SHP77 (cell line): ENCODE measurements around the gene KCNT1.

Source experiments
- DNase-seq, 2 experiments: peaks; one replicate each; lab custom pipeline; 2025; lab: John Stamatoyannopoulos, UW

KCNT1 gene

GRCh38 chr9:135727257-135727875, 25.4 kb downstream of the KCNT1 start:
- no peak for DNase-seq

GRCh38 chr9:135728436-135729110, 26.6 kb downstream of the KCNT1 start:
- no peak for DNase-seq

- DNase-seq: no peak
Observed at GRCh38 chr9:135729480-135729879, 27.5 kb downstream of the KCNT1 start.

DNA sequence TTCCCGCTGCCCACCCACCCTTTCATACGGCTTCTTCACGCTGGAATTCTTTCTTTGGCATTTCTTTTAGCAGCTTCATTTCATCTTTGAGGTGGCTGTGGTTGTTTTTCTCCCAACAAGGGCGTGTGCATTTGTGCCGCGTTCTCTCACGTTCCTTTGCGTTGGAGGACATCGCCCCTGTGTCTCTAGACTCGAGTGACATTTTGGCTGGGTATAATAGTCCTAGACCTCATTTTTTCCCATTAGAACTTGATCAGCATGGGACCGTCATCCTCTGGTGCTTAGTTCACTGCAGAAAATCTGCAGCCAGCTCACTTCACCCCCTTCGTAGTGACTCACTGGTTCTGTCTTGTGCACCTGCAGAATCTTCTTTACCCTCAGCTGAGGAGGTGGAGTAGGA, 29.5 kb downstream of the KCNT1 start:
- no peak for DNase-seq

DNA sequence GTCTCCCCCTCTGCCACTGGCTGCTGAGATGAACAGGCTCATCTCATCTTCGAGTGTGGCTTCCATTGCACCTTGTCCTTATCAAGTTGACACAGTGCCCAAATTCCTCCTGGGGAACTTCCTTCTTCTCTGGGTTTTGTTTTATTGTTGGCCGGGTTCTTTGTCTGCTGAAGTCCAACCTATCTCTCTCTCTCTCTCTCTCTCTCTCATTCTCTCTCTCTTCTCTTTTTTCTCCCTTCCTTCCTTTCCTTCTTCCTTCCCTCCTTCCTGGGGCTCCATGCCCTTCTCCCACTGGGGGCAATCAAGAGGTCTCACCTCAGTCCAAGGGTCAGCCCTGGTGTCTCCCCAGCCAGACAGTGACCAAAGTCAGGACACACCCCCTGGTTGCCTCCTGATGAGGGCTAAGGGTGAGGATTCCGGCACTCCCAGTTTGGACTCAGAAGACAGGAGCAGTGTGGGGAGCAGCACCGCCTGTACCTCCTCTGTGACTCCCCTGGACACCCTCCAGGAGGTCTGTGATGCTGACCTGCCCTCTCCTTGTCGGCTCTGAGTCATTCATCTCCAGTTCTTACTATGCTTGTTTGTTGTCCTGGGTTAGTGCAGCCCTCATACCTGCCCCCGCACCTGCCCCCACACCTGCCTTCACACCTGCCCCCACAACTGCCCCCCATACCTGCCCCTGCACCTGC, 30.7 kb downstream of the KCNT1 start:
- no peak for DNase-seq

- no peak for DNase-seq
Observed at GRCh38 chr9:135734616-135735144, 32.7 kb downstream of the KCNT1 start.

DNA sequence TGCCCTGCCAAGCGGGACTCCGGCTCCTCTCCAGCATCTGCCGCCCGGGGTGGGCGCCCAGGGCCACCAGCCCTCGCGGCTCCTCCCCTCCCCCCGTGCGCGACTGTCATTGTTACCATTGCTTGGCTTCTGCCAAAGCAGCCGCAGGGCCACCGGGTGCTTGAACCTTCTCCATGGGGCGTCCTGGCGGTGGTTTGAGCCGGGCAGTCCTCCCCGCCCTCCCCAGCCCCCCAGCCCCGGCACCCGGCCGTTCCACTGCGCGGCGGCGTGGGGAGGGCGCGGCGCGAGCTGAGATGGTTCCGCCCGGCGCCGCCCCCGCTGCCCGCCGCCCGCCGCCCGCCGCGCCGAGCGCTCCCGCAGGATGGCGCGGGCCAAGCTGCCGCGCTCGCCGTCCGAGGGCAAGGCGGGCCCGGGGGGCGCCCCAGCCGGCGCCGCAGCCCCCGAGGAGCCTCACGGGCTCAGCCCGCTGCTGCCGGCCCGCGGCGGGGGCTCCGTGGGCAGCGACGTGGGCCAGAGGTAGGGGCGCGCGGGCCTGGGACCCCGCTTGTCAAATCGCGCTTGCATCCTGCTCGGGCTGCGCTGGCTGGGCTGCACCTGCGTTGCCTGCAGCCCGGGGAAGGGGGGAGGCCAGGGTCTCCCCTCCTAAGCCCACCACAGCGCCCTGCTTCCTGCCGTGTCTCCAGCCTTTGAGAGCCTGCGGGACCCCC, 34.4 kb downstream of the KCNT1 start:
- no peak for DNase-seq

DNA sequence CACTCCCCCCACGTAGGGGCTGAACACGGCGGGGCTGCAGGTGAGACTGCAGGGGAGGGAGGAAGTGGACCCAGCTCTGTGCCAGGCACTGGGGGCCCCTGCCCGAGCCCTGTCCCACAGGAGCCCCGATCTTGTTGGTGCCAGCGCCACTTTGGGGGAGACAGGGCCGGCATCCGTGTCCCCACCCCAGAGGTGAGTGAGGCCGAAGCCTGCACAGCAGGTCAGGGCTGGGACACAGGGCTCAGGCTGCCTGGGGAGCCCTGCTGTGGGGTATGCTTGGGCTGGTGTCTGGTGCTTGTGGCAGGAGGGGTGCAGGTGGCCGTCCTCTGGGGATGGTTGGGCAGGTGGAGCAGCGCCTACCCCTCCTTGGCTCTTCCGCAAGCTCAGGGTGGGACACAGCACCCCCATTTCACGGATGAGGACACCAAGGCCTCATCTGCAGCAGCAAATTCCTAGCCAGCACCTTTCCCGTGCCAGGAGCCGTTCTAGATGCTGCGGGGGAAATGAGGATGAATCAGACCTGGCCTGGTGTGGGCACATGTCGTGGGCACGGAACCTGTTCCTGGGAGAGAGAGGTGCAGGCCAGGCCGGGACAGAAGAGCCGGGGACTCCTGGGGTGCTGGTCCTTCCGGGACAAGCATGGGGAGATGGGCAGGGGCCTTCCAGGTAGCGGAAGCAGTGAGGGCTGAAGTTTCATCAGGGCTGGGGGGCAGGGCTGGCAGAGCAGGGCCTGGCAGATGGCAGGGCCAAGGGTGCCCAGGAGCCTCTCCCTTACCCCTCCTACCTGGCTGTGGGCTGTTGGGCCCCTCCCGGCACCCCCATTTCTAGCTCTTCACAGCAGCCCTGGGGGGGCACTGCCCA, 35.2 kb downstream of the KCNT1 start:
- no peak for DNase-seq

DNA sequence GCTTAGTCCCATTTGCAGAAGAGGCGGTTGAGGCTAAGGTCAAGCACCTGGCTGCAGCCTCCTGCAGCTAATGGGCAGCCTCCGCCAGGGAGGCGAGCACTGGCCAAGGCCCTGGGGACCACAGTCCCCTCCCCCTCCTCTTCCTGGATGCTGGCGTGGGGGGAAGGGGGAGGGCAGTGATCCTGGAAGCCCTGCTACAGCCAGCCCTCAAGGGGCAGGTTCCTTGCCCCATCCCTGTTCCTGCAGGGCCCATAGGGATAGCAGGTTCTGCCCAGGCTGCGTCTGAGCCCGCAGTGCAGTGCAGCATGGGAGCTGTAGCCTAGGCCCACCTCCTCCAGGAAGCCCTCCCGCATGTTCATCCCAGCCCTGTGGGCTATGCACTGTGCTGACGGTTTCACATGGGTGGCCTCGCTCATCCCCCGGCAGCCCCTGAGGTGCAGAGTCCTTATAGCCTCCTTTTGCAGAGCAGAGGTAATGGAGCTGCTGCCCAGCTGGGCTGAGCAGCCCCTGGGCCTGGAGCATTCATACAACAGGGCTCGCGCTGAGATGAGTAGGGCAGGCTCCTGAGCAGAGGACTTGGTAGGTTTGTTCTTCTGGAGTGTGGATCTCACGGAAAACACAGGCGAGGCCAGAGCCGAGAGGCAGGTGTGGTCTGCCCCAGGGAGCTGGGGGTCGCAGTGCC, 36.0 kb downstream of the KCNT1 start:
- DNase-seq: no peak

DNA sequence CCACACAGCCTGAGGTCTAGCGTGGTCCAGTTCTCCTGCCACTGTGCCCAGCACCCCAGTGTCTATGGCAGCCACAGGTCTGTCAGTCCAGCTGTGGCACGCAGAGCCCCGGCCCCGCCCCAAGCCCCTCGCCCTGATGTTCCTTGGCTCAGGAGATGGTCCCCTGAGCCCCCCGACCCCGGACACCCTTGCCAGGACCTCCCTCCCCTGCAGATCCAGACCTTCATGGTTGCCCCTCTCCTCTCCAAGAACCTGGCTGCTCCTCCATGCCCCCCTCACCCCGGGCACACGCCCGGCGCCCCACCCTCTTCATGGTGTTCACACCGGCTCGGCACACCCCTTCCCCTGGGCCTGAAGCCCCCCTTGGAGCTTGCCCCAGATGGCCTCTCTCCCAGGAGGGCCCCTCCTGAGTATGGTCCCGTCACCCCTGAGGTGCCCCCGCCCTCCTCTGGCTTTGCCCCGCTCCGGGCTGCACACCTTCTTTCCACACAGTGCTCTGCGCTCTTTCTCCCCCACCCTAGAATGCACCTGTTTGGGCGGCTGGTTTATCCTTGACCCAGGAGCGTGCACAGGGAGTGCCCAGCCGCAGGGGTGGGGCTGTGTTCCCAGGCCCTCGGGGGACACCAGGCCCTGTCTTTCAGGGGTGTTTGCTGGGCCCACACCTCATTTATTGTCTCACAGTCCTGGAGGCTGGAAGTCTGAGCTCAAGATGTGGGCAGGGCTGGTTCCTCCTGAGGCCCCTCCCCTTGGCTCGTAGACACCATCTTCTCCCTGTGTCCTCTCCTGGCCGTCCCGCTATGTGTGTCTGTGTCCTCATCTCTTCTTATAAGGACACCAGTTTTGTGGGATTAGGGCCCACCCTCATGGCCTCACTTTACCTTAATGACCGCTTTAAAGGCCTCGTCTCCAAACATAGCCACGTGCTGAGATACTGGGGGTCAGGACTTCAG, 37.6 kb downstream of the KCNT1 start:
- DNase-seq: no peak

- no peak for DNase-seq
Observed at GRCh38 chr9:135741276-135742219, 39.6 kb downstream of the KCNT1 start.

GRCh38 chr9:135743021-135743420, 41.0 kb downstream of the KCNT1 start:
- no peak for DNase-seq

DNA sequence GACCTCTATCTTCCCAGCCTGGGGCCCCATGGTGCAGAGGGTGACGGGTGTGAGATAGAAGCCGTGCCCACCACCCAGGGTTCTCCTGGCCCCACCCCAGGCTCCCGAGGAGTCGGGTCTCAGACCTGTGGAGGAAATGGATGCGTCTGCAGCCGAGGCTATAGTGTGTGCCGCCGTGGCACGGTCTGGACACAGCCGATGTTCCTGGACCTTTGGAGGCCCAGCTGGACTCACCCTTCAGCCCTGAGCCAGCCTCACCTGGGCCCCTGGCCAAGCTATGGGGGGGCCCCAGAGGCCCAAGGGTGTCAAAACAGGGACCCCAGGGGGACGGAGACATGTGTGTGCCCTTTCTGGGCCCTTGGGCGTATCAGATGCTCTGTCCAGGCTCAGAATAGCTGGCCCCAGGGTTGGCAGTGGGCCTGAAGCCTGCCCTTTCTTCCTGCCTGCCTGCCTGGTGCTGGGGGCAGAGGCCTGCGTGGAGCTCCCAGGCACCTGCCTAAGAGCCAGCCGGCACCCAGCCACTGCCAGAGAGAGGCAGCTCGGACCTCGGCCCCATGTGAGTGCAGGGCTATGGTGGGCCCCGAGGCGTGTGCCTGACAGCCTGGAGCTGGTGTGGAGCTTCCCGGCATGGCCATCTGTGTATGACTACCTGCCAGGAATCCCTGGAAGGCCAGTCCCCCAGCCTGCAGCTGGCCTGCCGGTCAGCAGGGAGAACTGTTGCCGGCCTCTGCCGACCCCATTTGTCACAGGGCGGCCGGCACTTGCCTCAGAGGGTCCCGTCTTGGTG, 41.8 kb downstream of the KCNT1 start:
- DNase-seq: no peak

DNA sequence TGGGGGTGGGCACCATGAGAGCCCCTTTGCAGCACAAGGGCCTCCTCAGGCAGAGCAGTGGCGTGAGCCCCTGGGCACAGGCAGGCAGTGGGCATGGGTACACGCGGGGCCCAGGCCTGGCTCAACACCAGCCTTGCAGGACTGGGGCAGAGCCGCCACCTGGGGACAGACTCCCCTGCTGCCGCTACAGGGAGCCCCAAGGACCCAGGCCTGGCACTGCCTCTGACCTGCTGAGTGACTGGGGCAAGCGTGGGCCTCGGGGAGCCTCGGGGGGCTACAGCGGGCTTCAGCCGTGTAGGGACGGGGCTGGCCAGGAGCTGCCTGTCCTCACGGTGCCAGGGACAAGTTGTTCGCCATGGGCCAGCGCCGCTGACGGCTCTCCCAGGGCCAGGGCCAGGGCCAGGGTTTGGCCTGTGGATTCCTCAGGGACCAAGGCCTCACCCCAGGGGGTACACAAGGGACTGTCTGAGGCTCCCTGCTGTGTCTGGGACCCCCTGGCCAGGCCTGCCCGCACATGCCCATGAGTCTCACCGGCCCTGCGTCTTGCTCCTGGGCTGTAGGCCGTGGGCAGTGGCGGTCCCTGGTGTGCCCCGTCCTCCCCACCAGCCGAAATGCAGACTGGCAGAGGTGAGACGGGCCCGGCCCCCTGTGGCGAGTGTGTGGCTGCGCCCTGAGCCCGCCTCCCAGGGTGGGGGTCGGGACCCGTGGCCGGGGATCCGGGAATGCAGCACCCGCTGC, 42.5 kb downstream of the KCNT1 start:
- DNase-seq: no peak

GRCh38 chr9:135745189-135745588, 43.2 kb downstream of the KCNT1 start:
- DNase-seq: no peak

- no peak for DNase-seq
Observed at GRCh38 chr9:135745686-135746324, 43.8 kb downstream of the KCNT1 start.

- DNase-seq: no peak
Observed at GRCh38 chr9:135746565-135746964, 44.6 kb downstream of the KCNT1 start.
